Activated naive CD4-positive, alpha-beta T cell treated with anti-CD3 and anti-CD28 coated beads for 36 hours (primary cell): ENCODE measurements around the gene CDC6. TPM values are rescaled to one million over a fixed set of nuclear protein-coding genes. Genes with fewer than 3 reads are reported as not detected.

Experiments used
- CTCF ChIA-PET: fragments of 350-600 bp; sonication (Branson Sonifier 250); formaldehyde crosslinking; loops from one replicate; lab custom pipeline; 2021; ENCODE audit warnings: antibody characterized with exemption; lab: Charles Lee
- DNase-seq: peaks from one replicate; pipeline ENCODE4 v3.0.0-alpha.2; 2020
- H3K27ac Mint-ChIP-seq: one replicate; pipeline ENCODE4 v1.8.0; 2021; ENCODE audit warnings: mild to moderate bottlenecking, mixed read lengths
- H3K27me3 Mint-ChIP-seq: one replicate; pipeline ENCODE4 v1.8.0; 2021; ENCODE audit warnings: low read depth, mixed read lengths
- H3K36me3 Mint-ChIP-seq: one replicate; pipeline ENCODE4 v1.8.0; 2021; ENCODE audit warnings: low read depth, mixed read lengths
- H3K4me1 Mint-ChIP-seq: one replicate; pipeline ENCODE4 v1.8.0; 2021; ENCODE audit warnings: low read depth, mixed read lengths
- H3K4me3 Mint-ChIP-seq: one replicate; pipeline ENCODE4 v1.8.0; 2021; ENCODE audit warnings: mild to moderate bottlenecking, moderate library complexity, mixed read lengths
- H3K9me3 Mint-ChIP-seq: one replicate; pipeline ENCODE4 v1.8.0; 2021; ENCODE audit warnings: mixed read lengths
- intact Hi-C: fragments of 100-400 bp; cut with micrococcal nuclease; formaldehyde crosslinking; loops from one replicate; pipeline ENCODE4 v1.15.1; 2023
- total RNA-seq, 2 experiments: library from RNA; stranded (reverse); gene quantifications; one replicate each; pipeline ENCODE4 v1.2.3, GENCODE V29; 2021

The CDC6 gene
- total RNA-seq, 2 experiments from 2014 or later, result 86.5 to 90.4 TPM

DNA sequence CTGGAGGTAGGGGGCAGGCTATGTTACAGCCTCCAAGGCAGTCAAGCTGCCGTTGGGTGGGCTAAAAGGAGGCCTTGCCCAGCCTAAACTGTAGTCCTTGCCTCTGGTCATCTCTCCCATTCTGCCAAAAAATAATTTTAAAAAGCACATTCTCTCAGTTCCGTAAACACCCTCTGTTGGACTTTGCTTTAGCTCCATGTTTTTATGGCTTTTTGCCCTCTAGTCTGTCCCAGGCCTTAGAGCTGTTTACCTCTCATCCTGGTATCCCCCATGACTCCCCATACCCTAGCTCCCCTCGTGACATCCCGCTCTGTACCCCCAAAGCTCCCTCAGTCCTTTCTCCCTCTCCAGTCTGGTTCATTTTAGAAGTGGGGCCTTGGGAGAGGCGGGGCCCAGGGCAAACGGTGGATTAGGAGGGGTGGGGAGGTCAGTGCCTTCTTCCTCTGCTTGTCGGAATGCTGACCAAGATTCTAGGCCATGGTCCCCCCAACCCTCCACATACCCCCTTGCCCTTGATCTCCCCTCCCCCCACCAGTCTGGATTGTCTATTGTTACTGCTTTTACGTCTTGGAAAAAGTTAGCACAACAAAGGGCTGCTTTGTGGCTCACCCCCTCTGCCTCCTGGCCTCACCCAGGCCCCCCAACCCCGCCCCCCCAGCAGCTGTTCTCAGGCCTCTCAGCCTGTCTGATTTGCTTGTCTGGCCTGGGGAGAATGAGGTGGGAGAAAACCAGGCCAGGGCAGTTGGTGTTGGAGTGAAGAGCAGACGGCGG lies 58.5 kb downstream of the CDC6 start:
- CTCF ChIA-PET, result interaction anchor here (0.7 to 3.9 kb wide), 7 partner anchors 8 to 43 kb away, joined by 3 to 15 read pairs (median 3); no protein-coding TSS in a partner anchor
- Mint-ChIP-seq H3K4me1 (peaks cover 48% of the 10 kb centered on the region), H3K4me3 (no peak overlapping the region), H3K36me3 (peaks cover 7% of the 10 kb centered on the region), H3K27me3 (no peaks in the 10 kb centered on the region), H3K27ac (no peak overlapping the region), H3K9me3 (no peaks in the 10 kb centered on the region)
- DNase-seq, result no peak
- intact Hi-C loops, result no loop called here

DNA sequence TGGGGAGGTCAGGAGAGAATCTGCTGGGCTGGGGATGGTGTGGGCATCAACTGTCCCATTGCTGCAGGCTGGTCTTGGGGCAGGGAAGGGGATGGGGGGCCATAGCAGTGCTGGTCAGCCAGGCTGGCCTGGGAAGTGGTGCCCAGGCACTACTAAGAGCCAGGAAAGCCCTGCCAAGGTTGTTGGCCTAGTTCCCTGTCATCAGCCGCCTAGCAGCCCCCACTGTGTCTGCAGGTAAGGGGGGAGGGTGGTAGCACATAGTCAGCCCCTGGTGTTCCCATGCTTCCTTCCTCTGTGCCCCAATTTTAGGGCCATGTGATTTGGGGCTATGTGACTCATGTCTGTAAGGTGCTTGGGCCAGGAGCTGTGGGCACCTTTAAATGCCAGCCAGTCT lies 59.1 kb downstream of the CDC6 start:
- DNase-seq, result no peak
- Mint-ChIP-seq H3K27me3 (no peaks in the 10 kb centered on the region), H3K9me3 (no peaks in the 10 kb centered on the region), H3K27ac (no peak overlapping the region), H3K4me1 (peaks cover 47% of the 10 kb centered on the region), H3K4me3 (no peak overlapping the region), H3K36me3 (peaks cover 7% of the 10 kb centered on the region)
- CTCF ChIA-PET, result no interaction called here
- intact Hi-C loops, result no loop called here

DNA sequence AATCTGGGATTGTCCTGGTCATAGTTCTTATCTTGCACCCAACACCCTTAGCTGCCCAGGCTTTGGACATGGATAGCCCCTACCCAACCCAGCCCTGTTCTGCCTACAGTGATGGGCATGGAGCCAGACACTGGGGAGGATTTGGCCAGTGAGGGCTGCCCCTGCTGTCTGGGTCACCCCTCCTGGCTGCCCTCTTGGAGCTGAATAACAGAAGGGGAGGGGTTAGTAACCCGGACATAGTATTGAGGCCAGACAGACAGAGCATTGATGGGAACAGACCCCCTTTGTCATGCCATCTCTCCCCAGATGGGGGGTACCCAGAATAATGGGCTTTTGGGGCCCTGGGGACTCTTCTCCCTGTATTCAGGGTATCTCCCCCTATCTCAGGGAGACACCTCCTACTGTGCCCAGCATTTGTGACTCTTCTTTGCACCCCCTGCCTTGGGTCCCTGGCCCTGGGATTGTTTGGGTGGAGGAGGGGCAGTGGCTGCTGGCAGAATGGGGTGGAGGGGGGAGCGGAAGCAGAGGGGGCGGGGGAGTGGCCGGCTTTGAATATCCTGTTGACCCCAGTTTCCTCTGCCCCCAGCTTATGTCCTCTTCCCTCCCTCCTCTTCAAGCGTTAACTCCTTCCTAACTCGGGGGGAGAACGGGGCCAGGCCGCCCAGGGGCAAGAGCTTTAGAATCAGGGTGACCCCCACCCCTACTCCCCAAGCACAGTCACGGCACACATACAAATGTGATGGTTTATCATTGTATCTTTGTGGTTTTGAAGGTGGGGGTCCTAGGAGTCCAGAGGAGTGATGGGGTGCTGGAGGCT lies 59.8 kb downstream of the CDC6 start:
- H3K27me3 Mint-ChIP-seq, result no peaks in the 10 kb centered on the region
- peaks cover 9% of the 10 kb centered on the region for H3K36me3 Mint-ChIP-seq
- intact Hi-C loops, result no loop called here
- peak overlapping the region; percentile 41 for H3K27ac Mint-ChIP-seq
- H3K4me1 Mint-ChIP-seq, result peaks cover 46% of the 10 kb centered on the region
- no peaks in the 10 kb centered on the region for H3K9me3 Mint-ChIP-seq
- H3K4me3 Mint-ChIP-seq, result no peak overlapping the region
- DNase-seq, result no peak
- CTCF ChIA-PET, result no interaction called here

DNA sequence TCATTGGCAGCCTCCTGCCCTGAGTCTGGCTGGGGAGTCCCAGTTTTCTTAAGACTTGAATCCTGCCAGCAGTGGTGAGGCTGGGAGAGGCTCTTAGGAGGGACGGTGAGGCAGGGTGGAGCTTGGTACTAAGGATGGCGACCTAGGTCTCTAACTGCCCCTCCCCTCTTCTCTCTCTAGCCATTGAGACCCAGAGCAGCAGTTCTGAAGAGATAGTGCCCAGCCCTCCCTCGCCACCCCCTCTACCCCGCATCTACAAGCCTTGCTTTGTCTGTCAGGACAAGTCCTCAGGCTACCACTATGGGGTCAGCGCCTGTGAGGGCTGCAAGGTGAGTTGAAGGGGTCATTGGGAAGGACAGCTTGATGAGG lies 60.4 kb downstream of the CDC6 start:
- Mint-ChIP-seq H3K27ac (no peak overlapping the region), H3K27me3 (no peaks in the 10 kb centered on the region), H3K9me3 (no peaks in the 10 kb centered on the region), H3K36me3 (peaks cover 5% of the 10 kb centered on the region), H3K4me3 (no peak overlapping the region), H3K4me1 (peaks cover 43% of the 10 kb centered on the region)
- CTCF ChIA-PET, result interaction anchor here (0.8 kb wide), 1 partner anchor 22 kb away, joined by 4 read pairs; no protein-coding TSS in a partner anchor
- intact Hi-C loops, result no loop called here
- DNase-seq, result no peak

DNA sequence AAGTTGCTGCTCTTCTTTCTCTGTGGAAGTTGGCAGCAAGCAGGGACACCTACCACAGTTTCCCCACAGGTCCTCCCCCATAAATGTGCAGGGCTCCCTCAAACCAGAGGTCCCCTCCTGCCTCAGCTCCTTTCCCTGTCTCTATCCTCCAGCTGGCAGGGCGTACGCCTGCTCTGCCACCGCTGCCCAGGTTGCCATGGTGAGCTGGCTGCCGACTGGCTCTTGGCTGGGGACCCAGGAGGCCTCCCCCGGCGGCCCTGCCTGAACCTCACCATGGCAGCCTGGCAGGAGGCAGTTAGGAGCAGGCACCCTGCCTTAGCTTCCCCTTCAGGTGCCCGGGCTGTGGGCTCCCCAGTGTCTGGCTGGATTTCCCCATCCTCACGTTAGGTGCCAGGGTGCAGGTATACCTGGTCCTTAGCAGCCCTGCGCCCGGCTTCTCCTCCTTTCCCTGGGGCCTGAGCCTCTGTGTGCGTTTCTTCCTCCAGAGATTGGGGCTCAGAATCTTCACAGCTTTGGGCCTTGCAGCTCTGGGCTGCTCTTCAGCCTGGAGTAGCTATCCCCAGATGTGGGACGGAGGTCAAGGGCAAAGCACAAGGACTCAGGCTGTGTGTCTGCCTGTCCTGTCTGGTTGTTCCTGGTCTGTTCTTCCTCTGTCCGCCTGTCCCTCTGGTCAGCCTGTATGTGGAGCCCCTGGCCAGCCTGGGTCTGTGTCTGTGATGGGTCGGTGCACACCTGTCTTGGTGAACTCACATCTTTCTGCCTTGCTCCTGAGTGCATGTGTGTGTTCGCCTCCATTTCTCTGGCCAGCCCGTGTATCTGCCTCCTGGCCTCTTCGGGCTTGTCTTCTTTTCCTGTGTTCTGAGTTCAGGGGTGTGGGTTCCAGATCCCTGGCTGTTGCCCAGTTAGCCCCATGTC lies 61.1 kb downstream of the CDC6 start:
- H3K9me3 Mint-ChIP-seq, result no peaks in the 10 kb centered on the region
- no peak for DNase-seq
- intact Hi-C loops, result no loop called here
- no peaks in the 10 kb centered on the region for H3K27me3 Mint-ChIP-seq
- H3K27ac Mint-ChIP-seq, result no peak overlapping the region
- H3K4me1 Mint-ChIP-seq, result peaks cover 36% of the 10 kb centered on the region
- no peak overlapping the region for H3K4me3 Mint-ChIP-seq
- CTCF ChIA-PET, result interaction anchor here (0.6 to 0.8 kb wide), 2 partner anchors 23 to 122 kb away, joined by 3 to 4 read pairs; no protein-coding TSS in a partner anchor
- H3K36me3 Mint-ChIP-seq, result peaks cover 5% of the 10 kb centered on the region

DNA sequence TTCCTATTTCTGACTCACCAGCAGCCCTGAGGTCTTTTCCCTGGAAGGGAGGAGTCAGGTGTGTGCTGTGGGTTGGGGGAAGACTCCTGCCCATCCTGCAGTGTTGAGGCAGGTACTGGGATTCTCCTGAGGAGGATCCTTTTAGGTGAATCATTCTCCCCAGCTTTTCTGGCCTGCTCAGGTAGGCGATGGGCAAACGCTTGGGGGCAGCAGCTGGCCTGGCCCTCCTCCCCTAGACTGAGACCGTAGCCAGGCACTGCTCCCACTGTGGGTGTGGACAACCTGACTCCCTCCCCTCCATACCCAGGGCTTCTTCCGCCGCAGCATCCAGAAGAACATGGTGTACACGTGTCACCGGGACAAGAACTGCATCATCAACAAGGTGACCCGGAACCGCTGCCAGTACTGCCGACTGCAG lies 61.8 kb downstream of the CDC6 start:
- H3K27me3 Mint-ChIP-seq, result no peaks in the 10 kb centered on the region
- no peaks in the 10 kb centered on the region for H3K9me3 Mint-ChIP-seq
- CTCF ChIA-PET, result no interaction called here
- peaks cover 30% of the 10 kb centered on the region for H3K4me1 Mint-ChIP-seq
- H3K27ac Mint-ChIP-seq, result no peak overlapping the region
- H3K36me3 Mint-ChIP-seq, result peaks cover 5% of the 10 kb centered on the region
- H3K4me3 Mint-ChIP-seq, result no peak overlapping the region
- intact Hi-C loops, result no loop called here
- no peak for DNase-seq

DNA sequence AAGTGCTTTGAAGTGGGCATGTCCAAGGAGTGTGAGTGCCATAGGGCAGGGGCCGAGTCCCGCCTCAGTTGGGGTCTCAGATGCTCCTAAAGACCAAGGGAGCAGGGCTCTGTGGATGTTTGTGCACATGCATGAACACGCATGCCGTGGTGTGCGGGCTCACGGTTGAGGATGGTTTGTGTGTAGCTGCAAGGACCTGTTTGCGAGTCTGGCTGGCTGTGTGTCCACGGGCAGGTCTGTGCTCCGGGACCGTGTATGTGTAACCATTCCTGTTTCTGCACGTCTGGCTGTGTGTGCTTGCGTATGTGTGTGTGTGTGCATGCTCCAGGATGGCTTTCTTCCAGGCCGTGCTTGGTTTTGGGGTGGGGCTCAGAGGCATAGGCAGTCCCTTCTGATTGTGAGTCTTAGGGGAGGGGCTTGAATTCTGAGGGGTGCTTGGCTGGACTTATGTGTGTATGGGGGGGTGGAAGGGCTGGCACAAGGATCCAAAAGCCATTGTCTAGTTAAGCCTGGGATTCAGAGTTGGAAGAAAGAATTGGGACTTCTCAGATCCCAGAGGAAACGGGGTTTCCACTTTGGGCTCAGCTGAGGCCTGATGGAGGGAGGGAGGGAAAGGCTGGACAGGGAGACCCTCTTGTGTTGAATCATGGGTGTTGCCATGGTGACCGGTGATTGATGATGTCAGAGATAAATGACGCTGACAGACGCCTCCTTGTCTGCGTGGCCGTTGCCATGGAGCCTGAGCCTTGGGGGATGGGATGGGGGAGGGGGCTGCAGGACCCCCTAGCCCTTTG lies 62.4 kb downstream of the CDC6 start:
- H3K4me3 Mint-ChIP-seq, result no peak overlapping the region
- no peak for DNase-seq
- H3K9me3 Mint-ChIP-seq, result no peaks in the 10 kb centered on the region
- CTCF ChIA-PET, result interaction anchor here (9.6 kb wide), 1 partner anchor 48 kb away, joined by 178 read pairs; no protein-coding TSS in a partner anchor
- peaks cover 24% of the 10 kb centered on the region for H3K4me1 Mint-ChIP-seq
- intact Hi-C loops, result no loop called here
- H3K27me3 Mint-ChIP-seq, result no peaks in the 10 kb centered on the region
- H3K27ac Mint-ChIP-seq, result no peak overlapping the region
- peaks cover 5% of the 10 kb centered on the region for H3K36me3 Mint-ChIP-seq

DNA sequence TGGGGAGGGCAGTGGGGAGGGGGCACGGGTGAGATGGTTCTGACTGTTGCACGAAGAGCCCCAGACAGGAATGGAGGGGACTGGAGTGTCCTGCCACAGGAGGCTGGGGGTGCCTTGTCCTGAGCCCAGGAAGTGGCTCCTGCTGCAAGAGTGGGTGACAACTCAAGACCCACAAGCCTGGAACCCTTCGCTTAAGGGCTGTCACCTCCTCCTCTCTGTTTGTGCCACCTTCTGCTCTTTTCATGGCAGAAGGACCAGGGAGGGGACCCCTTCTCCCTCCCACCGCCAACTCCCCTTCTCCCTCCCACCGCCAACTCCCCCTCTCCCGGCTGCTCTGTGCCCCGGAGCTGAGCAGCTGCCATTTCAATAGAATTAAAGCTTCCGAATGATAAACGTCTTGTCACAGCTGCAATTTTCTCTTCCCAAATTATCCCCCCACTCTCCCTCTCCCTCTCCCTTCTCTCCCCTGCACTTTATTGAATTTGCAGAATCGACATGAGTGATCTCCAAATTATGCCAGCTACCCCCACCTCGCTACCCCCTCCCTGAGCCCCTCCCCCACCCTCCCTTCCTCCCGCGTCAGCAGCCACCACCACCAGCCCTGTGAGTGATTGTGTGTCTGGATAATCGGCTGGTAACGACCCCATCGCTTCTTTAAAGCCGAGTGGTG lies 63.1 kb downstream of the CDC6 start:
- Mint-ChIP-seq H3K9me3 (no peaks in the 10 kb centered on the region), H3K4me3 (no peak overlapping the region), H3K4me1 (peaks cover 18% of the 10 kb centered on the region), H3K36me3 (peaks cover 5% of the 10 kb centered on the region), H3K27me3 (no peaks in the 10 kb centered on the region), H3K27ac (no peak overlapping the region)
- CTCF ChIA-PET, result interaction anchor here (0.5 to 9.6 kb wide), 4 partner anchors 33 to 152 kb away, joined by 3 to 178 read pairs (median 18); no protein-coding TSS in a partner anchor
- intact Hi-C loops, result no loop called here
- no peak for DNase-seq

DNA sequence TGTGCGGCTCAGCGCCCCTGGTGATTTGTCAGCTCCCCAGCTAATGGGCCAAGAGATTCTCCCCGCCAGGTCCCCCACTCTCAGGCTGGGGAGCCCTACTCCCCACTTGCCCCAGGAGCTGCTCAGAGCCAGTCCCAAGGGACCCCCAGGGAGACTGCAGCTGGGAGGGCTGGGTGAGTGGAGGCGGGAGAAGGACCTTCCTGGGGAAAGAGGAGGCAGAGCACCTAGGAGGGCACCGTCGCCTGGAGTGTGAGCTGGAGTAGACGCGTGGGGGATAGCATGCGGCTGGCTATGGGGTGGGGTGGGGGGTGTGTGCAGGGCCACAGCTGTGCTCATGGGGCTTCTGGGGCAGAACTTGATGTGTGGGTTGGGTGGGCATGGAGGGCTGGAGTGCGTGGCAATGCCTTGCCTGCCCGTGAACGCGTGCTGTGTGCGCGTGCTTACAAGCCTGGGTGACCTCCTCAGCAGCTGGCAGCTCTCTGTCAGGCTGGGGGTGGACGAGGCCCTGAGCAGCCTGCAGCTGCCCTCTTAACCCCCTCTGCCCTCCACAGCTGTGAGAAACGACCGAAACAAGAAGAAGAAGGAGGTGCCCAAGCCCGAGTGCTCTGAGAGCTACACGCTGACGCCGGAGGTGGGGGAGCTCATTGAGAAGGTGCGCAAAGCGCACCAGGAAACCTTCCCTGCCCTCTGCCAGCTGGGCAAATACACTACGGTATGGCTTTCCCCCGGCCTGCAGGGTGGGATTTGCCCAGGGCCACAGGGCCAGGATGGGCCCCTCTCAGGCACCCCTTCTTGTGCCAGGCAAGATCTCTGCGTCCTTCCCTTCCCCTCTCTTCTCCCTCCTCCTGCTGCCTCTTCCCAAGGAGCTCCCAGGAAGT lies 63.9 kb downstream of the CDC6 start:
- Mint-ChIP-seq H3K4me3 (no peak overlapping the region), H3K36me3 (peaks cover 5% of the 10 kb centered on the region), H3K27ac (no peak overlapping the region), H3K27me3 (no peaks in the 10 kb centered on the region), H3K9me3 (no peaks in the 10 kb centered on the region), H3K4me1 (peaks cover 11% of the 10 kb centered on the region)
- intact Hi-C loops, result no loop called here
- CTCF ChIA-PET, result interaction anchor here (0.5 to 9.6 kb wide), 7 partner anchors 34 to 245 kb away, joined by 3 to 178 read pairs (median 4); partner anchors contain the start of gene WIPF2
- no peak for DNase-seq

DNA sequence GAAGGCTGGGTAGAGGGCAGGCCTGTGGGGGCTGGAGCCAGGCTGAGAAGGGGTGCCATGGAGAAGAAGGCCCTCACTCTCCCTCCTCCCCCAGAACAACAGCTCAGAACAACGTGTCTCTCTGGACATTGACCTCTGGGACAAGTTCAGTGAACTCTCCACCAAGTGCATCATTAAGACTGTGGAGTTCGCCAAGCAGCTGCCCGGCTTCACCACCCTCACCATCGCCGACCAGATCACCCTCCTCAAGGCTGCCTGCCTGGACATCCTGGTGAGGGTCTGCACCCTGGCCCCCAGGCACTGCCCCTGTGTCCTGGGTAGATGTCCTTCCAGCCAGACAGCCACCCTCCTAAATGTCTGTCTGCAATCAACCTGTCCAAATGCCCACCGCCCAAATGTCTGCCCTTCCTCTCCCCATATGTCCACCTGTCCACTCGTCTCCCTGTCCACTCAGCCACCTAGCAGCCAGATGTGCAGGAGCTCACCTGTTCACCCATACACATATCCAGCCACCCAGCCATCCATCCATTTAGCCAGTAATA lies 64.6 kb downstream of the CDC6 start:
- Mint-ChIP-seq H3K9me3 (no peaks in the 10 kb centered on the region), H3K27me3 (no peaks in the 10 kb centered on the region), H3K4me1 (peaks cover 4% of the 10 kb centered on the region), H3K36me3 (peaks cover 5% of the 10 kb centered on the region), H3K4me3 (no peak overlapping the region), H3K27ac (no peak overlapping the region)
- CTCF ChIA-PET, result interaction anchor here (1.1 to 9.6 kb wide), 6 partner anchors 13 to 154 kb away, joined by 3 to 178 read pairs (median 4); partner anchors contain the start of genes GJD3 and WIPF2
- DNase-seq, result no peak
- intact Hi-C loops, result no loop called here
